ENCODE measurements around the gene PANX1. TPM values are rescaled to one million over a fixed set of nuclear protein-coding genes. Genes with fewer than 3 reads are reported as not detected.

Gene PANX1
- total RNA-seq, 6 experiments from 2014 or later = 22.5 to 26.7 (median 24.5) TPM

GRCh38 chr11:94147433-94147845, 18.8 kb downstream of the PANX1 start:
- H3K27me3 Mint-ChIP-seq (ENCODE audit: insufficient read depth) = no peaks in the 10 kb centered on the region; the same call in 1 of the 2 replicates
- TF ChIP-seq, protein P1, sequence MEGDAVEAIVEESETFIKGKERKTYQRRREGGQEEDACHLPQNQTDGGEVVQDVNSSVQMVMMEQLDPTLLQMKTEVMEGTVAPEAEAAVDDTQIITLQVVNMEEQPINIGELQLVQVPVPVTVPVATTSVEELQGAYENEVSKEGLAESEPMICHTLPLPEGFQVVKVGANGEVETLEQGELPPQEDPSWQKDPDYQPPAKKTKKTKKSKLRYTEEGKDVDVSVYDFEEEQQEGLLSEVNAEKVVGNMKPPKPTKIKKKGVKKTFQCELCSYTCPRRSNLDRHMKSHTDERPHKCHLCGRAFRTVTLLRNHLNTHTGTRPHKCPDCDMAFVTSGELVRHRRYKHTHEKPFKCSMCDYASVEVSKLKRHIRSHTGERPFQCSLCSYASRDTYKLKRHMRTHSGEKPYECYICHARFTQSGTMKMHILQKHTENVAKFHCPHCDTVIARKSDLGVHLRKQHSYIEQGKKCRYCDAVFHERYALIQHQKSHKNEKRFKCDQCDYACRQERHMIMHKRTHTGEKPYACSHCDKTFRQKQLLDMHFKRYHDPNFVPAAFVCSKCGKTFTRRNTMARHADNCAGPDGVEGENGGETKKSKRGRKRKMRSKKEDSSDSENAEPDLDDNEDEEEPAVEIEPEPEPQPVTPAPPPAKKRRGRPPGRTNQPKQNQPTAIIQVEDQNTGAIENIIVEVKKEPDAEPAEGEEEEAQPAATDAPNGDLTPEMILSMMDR (IDR thresholded peaks at IDR 0.05) = no peak
- H3K4me3 Mint-ChIP-seq = no peak overlapping the region
- peaks cover 5% of the 10 kb centered on the region; the same call in 1 of the 2 replicates for H3K36me3 Mint-ChIP-seq (ENCODE audit: low read depth)
- no peak overlapping the region for H3K27ac Mint-ChIP-seq
- no peak for DNase-seq
- no peaks in the 10 kb centered on the region for H3K9me3 Mint-ChIP-seq
- H3K4me1 Mint-ChIP-seq (ENCODE audit: low read depth) = peaks cover 87% of the 10 kb centered on the region

DNA sequence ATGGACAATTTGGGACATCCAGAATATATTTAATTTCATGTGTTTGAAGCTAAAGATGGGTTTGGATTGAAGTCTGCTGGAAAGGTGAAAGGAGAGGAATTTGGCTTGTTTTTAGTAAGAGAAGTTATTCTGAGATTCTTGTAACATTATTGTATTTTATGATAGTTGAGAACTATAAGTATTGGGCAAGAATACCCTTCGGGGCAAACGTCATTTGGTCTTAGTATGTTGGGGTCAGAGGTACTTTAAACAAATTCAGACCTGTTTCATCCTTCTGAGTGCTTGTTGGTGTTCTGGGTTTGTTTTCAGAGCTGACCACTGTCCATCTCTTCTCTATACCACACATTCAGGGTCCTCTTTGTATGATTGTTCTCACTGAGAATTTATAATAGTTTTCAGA, 19.5 kb downstream of the PANX1 start:
- TF ChIP-seq, protein P1 (IDR thresholded peaks at IDR 0.05) = no peak
- DNase-seq = no peak
- H3K4me1 Mint-ChIP-seq (ENCODE audit: low read depth) = peaks cover 87% of the 10 kb centered on the region
- H3K36me3 Mint-ChIP-seq (ENCODE audit: low read depth) = peaks cover 5% of the 10 kb centered on the region; the same call in 1 of the 2 replicates
- no peak overlapping the region for H3K27ac Mint-ChIP-seq
- no peaks in the 10 kb centered on the region for H3K9me3 Mint-ChIP-seq
- no peak overlapping the region for H3K4me3 Mint-ChIP-seq
- H3K27me3 Mint-ChIP-seq (ENCODE audit: insufficient read depth) = no peaks in the 10 kb centered on the region; the same call in 1 of the 2 replicates

- DNase-seq = peak; percentile 39
- Mint-ChIP-seq H3K9me3 (no peaks in the 10 kb centered on the region), H3K4me1 (ENCODE audit: low read depth) (peaks cover 93% of the 10 kb centered on the region), H3K27ac (peak overlapping the region; percentile 20; the same call in 1 of the 2 replicates), H3K36me3 (ENCODE audit: low read depth) (peaks cover 11% of the 10 kb centered on the region; the same call in 1 of the 2 replicates), H3K27me3 (ENCODE audit: insufficient read depth) (no peaks in the 10 kb centered on the region; the same call in 1 of the 2 replicates), H3K4me3 (no peak overlapping the region)
- TF ChIP-seq, protein P1 (IDR thresholded peaks at IDR 0.05) = no peak
These were observed 20.9 kb downstream of the PANX1 start for GRCh38 chr11:94149431-94150017.

GRCh38 chr11:94150056-94150455, 21.4 kb downstream of the PANX1 start:
- no peaks in the 10 kb centered on the region; the same call in 1 of the 2 replicates for H3K27me3 Mint-ChIP-seq (ENCODE audit: insufficient read depth)
- no peak for DNase-seq
- H3K4me1 Mint-ChIP-seq (ENCODE audit: low read depth) = peaks cover 91% of the 10 kb centered on the region
- H3K4me3 Mint-ChIP-seq = no peak overlapping the region
- H3K27ac Mint-ChIP-seq = no peak overlapping the region
- no peaks in the 10 kb centered on the region for H3K9me3 Mint-ChIP-seq
- peaks cover 11% of the 10 kb centered on the region; the same call in 1 of the 2 replicates for H3K36me3 Mint-ChIP-seq (ENCODE audit: low read depth)
- TF ChIP-seq, protein P1 (IDR thresholded peaks at IDR 0.05) = no peak

DNA sequence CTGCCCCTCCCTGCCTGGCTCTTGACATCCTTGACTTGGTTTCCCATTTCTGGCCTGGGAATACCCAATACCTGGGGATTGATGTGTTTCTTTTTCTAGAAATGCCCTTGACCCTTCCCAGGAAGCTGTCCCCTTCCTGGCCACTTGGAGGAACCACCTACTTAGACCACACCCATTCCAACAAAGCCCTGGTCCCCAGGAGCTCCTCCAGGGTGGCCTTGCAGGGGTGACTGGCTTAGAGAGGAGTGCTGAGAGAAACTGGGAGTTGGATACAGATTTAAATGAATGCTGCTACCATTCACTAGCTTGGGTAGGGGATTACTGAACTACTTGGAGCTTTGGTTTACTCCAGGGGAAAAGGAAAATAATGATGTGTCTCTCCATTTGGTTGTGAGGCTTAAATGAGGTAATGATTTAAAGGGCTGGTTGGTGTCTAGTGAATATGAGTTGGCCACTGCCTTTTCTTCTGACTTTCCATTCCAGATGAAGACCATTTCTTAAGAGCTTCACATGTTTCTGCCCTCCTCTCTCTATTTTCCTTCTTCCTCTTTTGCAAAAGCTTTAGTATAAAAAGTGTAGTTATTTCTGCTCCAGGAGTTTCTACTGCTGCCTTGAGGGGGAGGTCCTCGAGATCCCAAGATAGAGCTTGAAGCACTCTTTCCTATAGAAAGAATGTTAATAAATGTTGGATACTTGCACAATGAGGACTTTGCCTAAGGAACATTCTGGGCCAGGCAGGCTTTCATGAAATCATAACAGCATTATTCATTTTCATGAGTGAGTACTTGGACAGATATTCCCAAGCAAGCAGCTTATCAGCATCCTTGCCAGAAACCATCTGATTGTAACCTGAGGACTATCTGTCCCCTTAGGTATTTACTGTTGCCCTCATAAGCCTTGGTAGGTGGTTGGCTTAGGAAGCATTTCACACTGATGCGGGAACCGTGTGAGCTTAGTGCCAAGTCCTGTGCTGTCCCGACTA, 22.4 kb downstream of the PANX1 start:
- peaks cover 6% of the 10 kb centered on the region; the same call in 1 of the 2 replicates for H3K36me3 Mint-ChIP-seq (ENCODE audit: low read depth)
- TF ChIP-seq, protein P1 (IDR thresholded peaks at IDR 0.05) = no peak
- H3K27ac Mint-ChIP-seq = peak overlapping the region; percentile 86
- no peaks in the 10 kb centered on the region; the same call in 1 of the 2 replicates for H3K27me3 Mint-ChIP-seq (ENCODE audit: insufficient read depth)
- H3K4me1 Mint-ChIP-seq (ENCODE audit: low read depth) = peaks cover 82% of the 10 kb centered on the region
- no peaks in the 10 kb centered on the region for H3K9me3 Mint-ChIP-seq
- DNase-seq = peak; percentile 47
- H3K4me3 Mint-ChIP-seq = peak overlapping the region; percentile 63
